HG03432 (cell line): ENCODE measurements around the gene KCNJ18.
"Not testable (repeated sequence)": the region's sequence is repeated elsewhere in the genome, so short reads cannot be mapped to it uniquely, and the experiment has no call there.

ENCODE experiments used
- ATAC-seq: cut with Tn5 transposase; IDR thresholded peaks from one replicate; pipeline ENCODE4 v1.9.1; 2021; ENCODE audit warnings: mild to moderate bottlenecking, moderate library complexity; ENCODE audit not compliant: unreplicated experiment

KCNJ18 gene

GRCh38 chr17:21670361-21671155 is 21.8 kb upstream of the KCNJ18 start:
- not testable (repeated sequence) for ATAC-seq

GRCh38 chr17:21671437-21671836 is 20.9 kb upstream of the KCNJ18 start:
- not testable (repeated sequence) for ATAC-seq

GRCh38 chr17:21671871-21672270 is 20.5 kb upstream of the KCNJ18 start:
- not testable (repeated sequence) for ATAC-seq

- ATAC-seq: not testable (repeated sequence)
Observed at GRCh38 chr17:21673451-21674241, 18.7 kb upstream of the KCNJ18 start.

GRCh38 chr17:21674242-21674731 is 18.0 kb upstream of the KCNJ18 start:
- no peak for ATAC-seq

GRCh38 chr17:21674891-21675738 is 17.2 kb upstream of the KCNJ18 start:
- not testable (repeated sequence) for ATAC-seq

GRCh38 chr17:21675739-21676130 is 16.6 kb upstream of the KCNJ18 start:
- ATAC-seq: not testable (repeated sequence)

- no peak for ATAC-seq
Observed at GRCh38 chr17:21676281-21677111, 15.8 kb upstream of the KCNJ18 start.

GRCh38 chr17:21677126-21677910 is 15.0 kb upstream of the KCNJ18 start:
- ATAC-seq: no peak

GRCh38 chr17:21677911-21678310 is 14.4 kb upstream of the KCNJ18 start:
- ATAC-seq: no peak

- ATAC-seq: no peak
Observed at GRCh38 chr17:21678393-21679081, 13.8 kb upstream of the KCNJ18 start.

GRCh38 chr17:21679256-21680146 is 12.8 kb upstream of the KCNJ18 start:
- no peak for ATAC-seq

GRCh38 chr17:21680366-21680765 is 12.0 kb upstream of the KCNJ18 start:
- no peak for ATAC-seq

GRCh38 chr17:21680850-21681351 is 11.4 kb upstream of the KCNJ18 start:
- ATAC-seq: not testable (repeated sequence)

GRCh38 chr17:21681576-21681975 is 10.7 kb upstream of the KCNJ18 start:
- not testable (repeated sequence) for ATAC-seq

GRCh38 chr17:21682130-21682529 is 10.2 kb upstream of the KCNJ18 start:
- ATAC-seq: not testable (repeated sequence)

GRCh38 chr17:21683142-21683712 is 9.1 kb upstream of the KCNJ18 start:
- not testable (repeated sequence) for ATAC-seq
